NCI-H2196 treated with DMSO at 0.1 percent for 48 hours (cell line): ENCODE results near the gene NKD1.

Experiments used
- DNase-seq: peaks from one replicate; lab custom pipeline; 2025; ENCODE audit not compliant: unreplicated experiment; lab: John Stamatoyannopoulos, UW

NKD1 gene

GRCh38 chr16:50692644-50692998 is 144.4 kb downstream of the NKD1 start:
- DNase-seq: no peak

DNA sequence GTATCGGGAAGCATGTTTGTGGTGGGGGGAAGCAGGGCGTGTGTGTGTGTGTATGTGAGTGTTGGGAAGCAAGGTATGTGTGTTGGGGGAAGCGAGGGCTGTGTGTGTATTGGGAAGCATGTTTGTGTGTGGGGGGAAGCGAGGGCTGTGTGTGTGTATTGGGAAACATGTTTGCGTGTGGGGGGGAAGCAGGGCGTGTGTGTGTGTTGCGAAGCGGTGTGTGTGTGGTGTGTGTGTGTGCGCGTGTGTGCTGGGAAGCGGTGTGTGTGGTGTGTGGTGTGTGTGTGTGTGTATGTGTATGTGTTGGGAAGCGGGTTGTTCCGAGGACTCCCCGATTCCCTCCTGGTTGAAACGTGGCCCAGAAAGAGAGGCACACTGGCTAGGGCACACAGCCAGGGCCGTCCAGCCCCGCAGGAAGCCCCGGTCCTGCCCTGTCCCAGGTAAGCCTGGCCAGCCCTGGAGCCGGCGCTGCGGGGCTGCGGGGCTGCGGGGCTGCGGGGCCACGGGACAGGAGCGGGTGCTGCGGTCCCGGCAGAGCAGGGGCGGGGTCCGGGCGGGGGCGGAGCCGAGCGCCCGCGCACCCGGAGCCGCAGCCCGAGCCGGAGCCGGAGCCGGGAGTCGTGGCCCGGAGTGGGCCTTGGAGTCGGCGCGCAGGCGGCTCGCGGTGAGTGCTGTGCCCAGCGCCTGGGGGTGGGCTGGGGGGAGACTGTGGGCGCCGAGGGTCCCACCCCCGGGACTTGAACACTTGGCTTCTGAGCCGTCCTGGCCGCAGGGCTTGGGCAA is 145.0 kb downstream of the NKD1 start, which contains the start of gene NOD2:
NOD2 (plus strand) TSS at position 608 of the 783 bp plus-strand sequence. CDS start 5,890 bp downstream, outside the sequence.
- DNase-seq: no peak

- DNase-seq: no peak
Measured at GRCh38 chr16:50694206-50694605, 146.0 kb downstream of the NKD1 start.

- no peak for DNase-seq
Measured at GRCh38 chr16:50695017-50696000, 147.1 kb downstream of the NKD1 start.

- no peak for DNase-seq
Measured at GRCh38 chr16:50696126-50696525, 147.9 kb downstream of the NKD1 start.

- no peak for DNase-seq
Measured at GRCh38 chr16:50696575-50697420, 148.6 kb downstream of the NKD1 start.

DNA sequence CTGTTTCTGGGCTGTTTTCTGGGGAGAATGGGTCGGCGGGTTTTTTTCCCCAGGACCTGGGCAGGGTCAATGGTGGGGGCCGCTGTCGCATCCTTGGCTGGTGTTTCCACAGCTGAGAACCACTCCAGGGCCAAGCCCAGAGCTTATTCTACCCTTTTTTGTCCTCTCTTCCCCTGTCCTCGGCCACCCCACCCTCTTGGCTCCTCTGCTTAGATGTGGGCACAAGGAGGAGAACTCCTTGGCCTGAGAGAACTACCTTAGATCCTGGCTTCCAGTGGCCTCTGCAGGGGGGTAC is 149.2 kb downstream of the NKD1 start:
- no peak for DNase-seq

DNA sequence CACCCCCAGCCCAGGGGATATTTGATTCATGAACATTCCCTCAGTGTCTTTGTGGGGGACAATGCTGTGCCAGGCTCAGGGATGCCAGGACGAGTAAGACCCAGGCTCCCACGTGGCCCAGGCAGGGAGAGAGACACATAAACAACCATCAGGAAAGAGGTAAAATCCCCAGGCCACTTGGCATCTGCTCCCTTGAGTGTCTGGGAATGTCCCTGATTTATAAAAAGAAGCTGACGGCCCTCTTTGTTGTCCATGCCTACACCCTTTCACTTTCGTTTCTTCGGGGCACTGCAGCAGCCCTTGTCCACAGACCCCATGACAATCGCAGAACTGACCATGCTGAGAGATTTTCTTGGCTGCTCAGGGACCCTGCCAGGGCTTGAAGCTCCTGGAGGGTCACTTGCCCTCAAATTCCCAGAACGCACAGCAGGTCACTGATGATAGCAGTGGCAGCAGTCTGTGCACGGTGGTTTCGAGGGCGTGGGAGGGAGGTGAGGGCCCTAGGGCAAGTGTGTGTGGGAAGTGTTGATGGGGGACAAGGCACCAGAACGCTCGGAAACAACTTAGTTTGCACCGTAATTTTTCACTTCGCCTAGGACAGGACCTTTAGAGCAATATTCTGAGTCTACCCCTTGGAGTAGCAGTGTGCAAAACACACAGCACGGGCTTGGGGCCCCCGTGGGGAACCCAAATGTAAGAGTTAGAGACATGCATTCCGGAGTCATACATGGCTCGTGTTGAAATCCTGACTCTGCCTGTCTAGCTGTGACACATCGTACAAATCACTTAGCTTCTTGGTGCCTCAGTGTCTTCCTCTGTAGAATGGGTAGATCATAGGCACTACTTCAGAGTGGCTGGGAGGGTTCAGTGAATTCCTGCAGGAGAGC is 149.9 kb downstream of the NKD1 start:
- no peak for DNase-seq
